ENCODE measurements around the gene GNG13. TPM values are rescaled to one million over a fixed set of nuclear protein-coding genes. Genes with fewer than 3 reads are reported as not detected.
A peak's percentile ranks its signal among the peaks of the same experiment; 100 is the strongest.

Gene GNG13
- total RNA-seq, 1 donor from 2014 or later: not detected

DNA sequence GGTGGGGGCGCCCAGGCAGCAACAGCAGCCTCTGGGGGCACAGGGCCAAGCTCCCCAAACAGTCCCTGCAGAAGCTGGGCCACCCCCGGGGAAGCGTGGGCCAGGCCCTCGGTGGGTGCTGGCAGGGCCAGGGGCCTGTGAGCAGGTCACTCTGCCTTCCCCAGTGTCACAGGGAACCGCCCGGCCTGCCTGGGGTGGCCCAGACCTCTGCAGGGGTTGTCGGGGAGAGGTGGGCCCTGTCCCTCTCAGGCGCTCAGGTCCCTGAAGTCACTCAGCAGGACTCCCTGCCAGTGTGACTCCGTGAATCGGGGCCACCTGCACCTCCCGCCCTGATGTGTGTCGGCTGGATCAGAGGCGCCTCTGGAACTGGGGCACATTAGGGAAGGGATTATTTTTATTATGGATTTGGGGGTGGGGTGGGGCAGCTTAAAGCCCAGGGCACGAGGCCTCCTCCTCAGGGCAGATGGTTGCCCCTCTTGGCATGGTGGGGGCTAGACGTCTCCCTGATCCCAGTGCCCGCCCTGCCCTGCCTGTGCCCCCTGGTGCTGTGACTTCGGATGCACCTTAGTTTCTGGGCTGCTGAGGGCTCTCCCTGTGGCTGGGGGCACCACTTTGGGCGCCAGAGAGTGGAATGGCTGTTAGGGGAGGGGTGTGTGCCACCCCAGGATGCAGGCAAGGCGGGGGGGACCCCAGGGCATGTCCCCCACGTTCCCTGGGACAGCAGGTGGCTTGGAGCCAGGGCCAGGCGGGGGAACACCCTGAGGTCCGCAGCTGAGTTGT lies 1.2 kb upstream of the GNG13 start:
- peaks cover 68% of the 10 kb centered on the region for H3K27me3 Mint-ChIP-seq (ENCODE audit: low read depth)

DNA sequence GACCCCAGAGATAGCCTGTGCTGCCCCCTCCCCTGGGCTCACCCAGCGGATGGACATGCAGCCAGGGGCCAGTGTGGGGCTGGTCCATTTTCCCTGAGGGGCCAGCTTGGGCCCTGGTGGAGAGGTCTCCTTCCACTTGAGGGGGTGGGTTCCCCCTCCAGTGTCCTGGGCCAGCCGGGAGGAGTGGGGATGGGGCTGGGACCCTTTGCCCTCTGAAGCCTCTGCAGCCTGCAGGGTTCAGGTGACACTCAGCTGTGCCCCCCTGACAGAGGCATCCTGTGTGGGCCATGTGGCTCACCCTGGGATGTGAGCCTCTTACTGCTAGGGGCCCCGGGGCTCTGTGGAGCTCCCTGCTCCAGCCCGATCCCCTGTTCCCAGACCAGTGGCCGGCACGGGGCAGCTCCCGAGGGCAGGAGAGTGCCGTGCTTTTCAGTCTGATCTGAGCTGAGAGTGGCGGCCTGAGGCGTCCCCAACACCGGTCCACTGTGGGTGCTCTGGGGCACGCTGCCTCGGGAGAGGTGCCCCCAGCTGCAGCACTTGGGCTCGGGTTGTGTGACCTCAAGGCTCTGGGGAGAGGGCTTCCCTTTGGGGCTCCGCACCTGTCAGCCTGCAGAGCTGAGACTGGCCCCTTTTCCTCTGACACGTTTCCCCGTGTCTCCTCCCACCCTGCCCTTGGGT lies 439 bp upstream of the GNG13 start:
- no peaks in the 10 kb centered on the region for H3K4me1 Mint-ChIP-seq
- H3K36me3 Mint-ChIP-seq (ENCODE audit: low read depth): peaks cover 2% of the 10 kb centered on the region
- TF ChIP-seq CTCF (conservative IDR thresholded peaks at IDR 0.05): no peak
- peaks cover 68% of the 10 kb centered on the region for H3K27me3 Mint-ChIP-seq (ENCODE audit: low read depth)
- no peaks in the 10 kb centered on the region for H3K9me3 Mint-ChIP-seq
- no peak for DNase-seq (ENCODE audit: low read depth, low spot score)
- peak overlapping the region; percentile 41 for H3K4me3 Mint-ChIP-seq
- H3K27ac Mint-ChIP-seq (ENCODE audit: unreplicated experiment): no peak overlapping the region

More for the DNA sequence above, 1.2 kb upstream of the GNG13 start:
- no peak for DNase-seq (ENCODE audit: low read depth, low spot score)
- H3K27ac Mint-ChIP-seq (ENCODE audit: unreplicated experiment): no peak overlapping the region
- TF ChIP-seq CTCF (conservative IDR thresholded peaks at IDR 0.05): no peak
- H3K9me3 Mint-ChIP-seq: no peaks in the 10 kb centered on the region
- no peaks in the 10 kb centered on the region for H3K4me1 Mint-ChIP-seq
- H3K36me3 Mint-ChIP-seq (ENCODE audit: low read depth): peaks cover 2% of the 10 kb centered on the region
- peak overlapping the region; percentile 56 for H3K4me3 Mint-ChIP-seq

DNA sequence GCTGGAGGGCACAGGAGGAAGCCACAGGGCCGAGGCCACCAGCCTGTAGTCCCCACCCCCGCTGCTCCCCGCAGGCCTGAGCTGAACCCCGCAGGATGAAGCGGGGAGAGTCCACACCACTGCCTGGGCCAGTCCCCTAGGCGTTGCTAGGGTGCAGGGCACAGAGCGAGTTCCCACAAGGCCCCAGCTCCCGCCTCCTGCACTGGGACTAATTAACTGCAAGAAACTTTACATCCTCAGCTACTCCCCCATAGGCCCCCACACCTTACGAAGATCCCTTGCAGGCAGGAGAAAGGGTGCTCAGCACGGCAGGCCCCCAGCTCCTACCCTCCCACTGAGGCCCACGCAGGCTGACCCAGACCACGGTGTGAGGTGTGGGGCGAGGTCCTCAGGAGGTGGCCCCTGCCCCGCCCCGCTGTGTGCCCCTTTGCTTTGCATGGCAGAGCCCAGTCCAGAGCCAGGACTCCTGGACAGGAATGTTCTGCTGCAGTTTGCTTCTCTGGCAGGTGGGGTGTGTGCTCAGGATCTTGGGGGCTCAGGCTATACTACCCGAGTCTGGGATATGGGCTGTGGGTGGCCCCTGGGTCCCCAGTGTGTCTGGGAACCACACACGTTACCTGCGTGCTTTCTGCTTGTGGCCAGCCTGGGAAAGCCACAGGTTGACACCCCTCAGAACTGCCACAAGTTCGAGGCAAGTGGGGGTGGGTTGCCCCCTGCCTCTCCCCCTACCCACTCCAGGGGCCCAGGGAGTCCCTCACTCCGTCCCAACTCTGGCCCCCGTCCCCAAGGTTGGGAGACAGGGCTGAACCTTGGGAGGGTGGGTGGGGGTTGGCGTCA lies 1.2 kb downstream of the GNG13 start:
- Mint-ChIP-seq H3K27ac (ENCODE audit: unreplicated experiment) (no peak overlapping the region), H3K36me3 (ENCODE audit: low read depth) (peaks cover 2% of the 10 kb centered on the region), H3K4me3 (no peak overlapping the region), H3K27me3 (ENCODE audit: low read depth) (peaks cover 58% of the 10 kb centered on the region), H3K4me1 (no peaks in the 10 kb centered on the region), H3K9me3 (no peaks in the 10 kb centered on the region)
- no peak for TF ChIP-seq CTCF (conservative IDR thresholded peaks at IDR 0.05)
- DNase-seq (ENCODE audit: low read depth, low spot score): no peak

DNA sequence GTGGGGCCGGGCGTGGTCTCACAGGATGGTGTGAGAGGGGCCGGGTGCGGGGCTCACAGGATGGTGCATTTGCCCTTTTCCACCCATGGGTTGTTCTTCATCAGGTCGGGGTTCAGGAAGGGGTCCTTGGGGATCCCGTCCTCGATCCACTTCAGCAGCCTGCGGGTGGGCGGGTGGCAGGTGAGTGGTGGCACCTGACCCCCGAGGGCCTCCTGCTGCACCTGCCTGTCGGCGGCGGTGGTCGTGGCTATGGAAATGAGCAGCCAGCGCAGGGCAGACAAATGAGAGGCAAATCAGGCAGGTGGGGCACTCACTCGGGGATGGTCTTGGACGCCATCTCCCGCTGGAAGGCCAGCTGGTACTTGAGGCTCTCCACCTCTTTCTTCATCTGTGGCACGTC lies 1.9 kb downstream of the GNG13 start:
- no peak overlapping the region for H3K27ac Mint-ChIP-seq (ENCODE audit: unreplicated experiment)
- peaks cover 52% of the 10 kb centered on the region for H3K27me3 Mint-ChIP-seq (ENCODE audit: low read depth)
- no peak for DNase-seq (ENCODE audit: low read depth, low spot score)
- peaks cover 2% of the 10 kb centered on the region for H3K36me3 Mint-ChIP-seq (ENCODE audit: low read depth)
- TF ChIP-seq CTCF (conservative IDR thresholded peaks at IDR 0.05): no peak
- H3K4me1 Mint-ChIP-seq: no peaks in the 10 kb centered on the region
- H3K9me3 Mint-ChIP-seq: no peaks in the 10 kb centered on the region
- H3K4me3 Mint-ChIP-seq: no peak overlapping the region

DNA sequence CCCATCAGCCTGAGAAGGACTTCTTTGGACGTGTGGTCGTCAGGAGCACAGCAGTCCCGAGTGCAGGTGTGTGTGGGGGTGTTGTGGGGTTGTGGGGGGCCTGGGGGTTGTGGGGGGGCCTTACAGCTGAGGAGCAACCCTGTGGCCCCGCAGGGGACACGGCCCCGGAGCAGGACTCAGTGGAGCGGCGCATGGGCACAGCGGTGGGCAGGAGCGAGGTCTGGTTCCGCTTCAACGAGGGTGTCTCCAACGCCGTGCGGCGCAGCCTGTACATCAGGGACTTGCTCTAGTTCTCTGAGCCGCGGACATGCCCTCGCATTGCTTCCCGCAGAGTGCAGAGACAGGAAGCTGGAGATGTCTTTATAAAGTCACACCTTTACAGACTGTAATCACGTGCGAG lies 2.8 kb downstream of the GNG13 start:
- no peaks in the 10 kb centered on the region for H3K4me1 Mint-ChIP-seq

More for the DNA sequence above, 2.8 kb downstream of the GNG13 start:
- H3K27ac Mint-ChIP-seq (ENCODE audit: unreplicated experiment): no peak overlapping the region
- H3K9me3 Mint-ChIP-seq: no peaks in the 10 kb centered on the region
- H3K27me3 Mint-ChIP-seq (ENCODE audit: low read depth): peaks cover 42% of the 10 kb centered on the region
- DNase-seq (ENCODE audit: low read depth, low spot score): no peak
- TF ChIP-seq CTCF (conservative IDR thresholded peaks at IDR 0.05): no peak
- peaks cover 2% of the 10 kb centered on the region for H3K36me3 Mint-ChIP-seq (ENCODE audit: low read depth)
- no peak overlapping the region for H3K4me3 Mint-ChIP-seq
